HL-60 (cell line): Measurements from ENCODE around the gene PES1.

ENCODE experiments used
- TF ChIP-seq, protein P1 (sequence below): IDR thresholded peaks from one replicate; pipeline ENCODE4 v1.5.1; 2011; ENCODE audit warnings: low read length, control low read depth, inconsistent platforms; ENCODE audit not compliant: insufficient read depth
- TF ChIP-seq, protein P2 (sequence below): IDR thresholded peaks from 2 replicates; pipeline ENCODE4 v1.6.1; 2012; ENCODE audit warnings: low read depth; ENCODE audit not compliant: insufficient replicate concordance

DNA sequence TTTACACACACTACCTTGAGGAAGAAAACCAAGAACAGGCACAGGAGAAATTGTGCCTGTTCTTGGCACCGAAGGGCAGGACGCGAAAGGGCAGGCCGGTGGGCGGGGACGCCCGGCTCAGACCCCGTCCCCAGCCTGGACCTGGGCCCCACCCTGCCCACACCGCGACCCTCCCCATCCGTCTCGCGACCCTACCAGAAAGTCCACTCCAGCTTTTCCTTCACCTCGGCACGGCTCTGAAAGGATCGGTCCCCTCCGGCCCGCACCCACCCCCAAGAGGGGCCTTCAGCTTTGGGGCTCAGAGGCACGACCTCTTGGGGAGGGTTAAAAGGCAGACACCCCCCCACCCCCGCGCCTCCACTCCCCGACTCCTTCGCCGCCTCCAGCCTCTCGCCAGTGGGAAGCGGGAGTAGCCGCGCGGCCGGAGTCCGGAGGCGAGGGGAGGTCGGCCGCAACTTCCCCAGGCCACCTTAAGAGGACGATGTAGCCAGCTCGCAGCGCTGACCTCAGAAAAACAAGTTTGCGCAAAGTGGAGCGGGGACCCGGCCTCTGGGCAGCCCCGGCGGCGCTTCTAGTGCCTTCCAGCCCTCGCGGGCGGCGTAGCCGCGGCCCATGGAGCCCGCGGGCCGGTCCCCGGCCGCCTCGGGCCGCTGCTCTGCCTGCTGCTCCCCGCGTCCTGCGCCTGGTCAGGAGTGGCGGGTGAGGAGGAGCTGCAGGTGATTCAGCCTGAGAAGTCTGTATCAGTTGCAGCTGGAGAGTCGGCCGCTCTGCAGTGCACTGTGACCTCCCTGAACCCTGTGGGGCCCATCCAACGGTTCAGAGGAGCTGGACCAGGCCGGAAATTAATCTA, 49.5 kb downstream of the PES1 start:
- TF ChIP-seq, protein P1, sequence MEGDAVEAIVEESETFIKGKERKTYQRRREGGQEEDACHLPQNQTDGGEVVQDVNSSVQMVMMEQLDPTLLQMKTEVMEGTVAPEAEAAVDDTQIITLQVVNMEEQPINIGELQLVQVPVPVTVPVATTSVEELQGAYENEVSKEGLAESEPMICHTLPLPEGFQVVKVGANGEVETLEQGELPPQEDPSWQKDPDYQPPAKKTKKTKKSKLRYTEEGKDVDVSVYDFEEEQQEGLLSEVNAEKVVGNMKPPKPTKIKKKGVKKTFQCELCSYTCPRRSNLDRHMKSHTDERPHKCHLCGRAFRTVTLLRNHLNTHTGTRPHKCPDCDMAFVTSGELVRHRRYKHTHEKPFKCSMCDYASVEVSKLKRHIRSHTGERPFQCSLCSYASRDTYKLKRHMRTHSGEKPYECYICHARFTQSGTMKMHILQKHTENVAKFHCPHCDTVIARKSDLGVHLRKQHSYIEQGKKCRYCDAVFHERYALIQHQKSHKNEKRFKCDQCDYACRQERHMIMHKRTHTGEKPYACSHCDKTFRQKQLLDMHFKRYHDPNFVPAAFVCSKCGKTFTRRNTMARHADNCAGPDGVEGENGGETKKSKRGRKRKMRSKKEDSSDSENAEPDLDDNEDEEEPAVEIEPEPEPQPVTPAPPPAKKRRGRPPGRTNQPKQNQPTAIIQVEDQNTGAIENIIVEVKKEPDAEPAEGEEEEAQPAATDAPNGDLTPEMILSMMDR: no peak
- TF ChIP-seq, protein P2, sequence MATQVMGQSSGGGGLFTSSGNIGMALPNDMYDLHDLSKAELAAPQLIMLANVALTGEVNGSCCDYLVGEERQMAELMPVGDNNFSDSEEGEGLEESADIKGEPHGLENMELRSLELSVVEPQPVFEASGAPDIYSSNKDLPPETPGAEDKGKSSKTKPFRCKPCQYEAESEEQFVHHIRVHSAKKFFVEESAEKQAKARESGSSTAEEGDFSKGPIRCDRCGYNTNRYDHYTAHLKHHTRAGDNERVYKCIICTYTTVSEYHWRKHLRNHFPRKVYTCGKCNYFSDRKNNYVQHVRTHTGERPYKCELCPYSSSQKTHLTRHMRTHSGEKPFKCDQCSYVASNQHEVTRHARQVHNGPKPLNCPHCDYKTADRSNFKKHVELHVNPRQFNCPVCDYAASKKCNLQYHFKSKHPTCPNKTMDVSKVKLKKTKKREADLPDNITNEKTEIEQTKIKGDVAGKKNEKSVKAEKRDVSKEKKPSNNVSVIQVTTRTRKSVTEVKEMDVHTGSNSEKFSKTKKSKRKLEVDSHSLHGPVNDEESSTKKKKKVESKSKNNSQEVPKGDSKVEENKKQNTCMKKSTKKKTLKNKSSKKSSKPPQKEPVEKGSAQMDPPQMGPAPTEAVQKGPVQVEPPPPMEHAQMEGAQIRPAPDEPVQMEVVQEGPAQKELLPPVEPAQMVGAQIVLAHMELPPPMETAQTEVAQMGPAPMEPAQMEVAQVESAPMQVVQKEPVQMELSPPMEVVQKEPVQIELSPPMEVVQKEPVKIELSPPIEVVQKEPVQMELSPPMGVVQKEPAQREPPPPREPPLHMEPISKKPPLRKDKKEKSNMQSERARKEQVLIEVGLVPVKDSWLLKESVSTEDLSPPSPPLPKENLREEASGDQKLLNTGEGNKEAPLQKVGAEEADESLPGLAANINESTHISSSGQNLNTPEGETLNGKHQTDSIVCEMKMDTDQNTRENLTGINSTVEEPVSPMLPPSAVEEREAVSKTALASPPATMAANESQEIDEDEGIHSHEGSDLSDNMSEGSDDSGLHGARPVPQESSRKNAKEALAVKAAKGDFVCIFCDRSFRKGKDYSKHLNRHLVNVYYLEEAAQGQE: no peak
